GM21381 (cell line): Measurements from ENCODE around the gene ANGPTL8.

Source experiments
- ATAC-seq: cut with Tn5 transposase; IDR thresholded peaks from one replicate; pipeline ENCODE4 v1.9.1; 2021; ENCODE audit warnings: mild to moderate bottlenecking, moderate library complexity; ENCODE audit not compliant: unreplicated experiment

Gene ANGPTL8

DNA sequence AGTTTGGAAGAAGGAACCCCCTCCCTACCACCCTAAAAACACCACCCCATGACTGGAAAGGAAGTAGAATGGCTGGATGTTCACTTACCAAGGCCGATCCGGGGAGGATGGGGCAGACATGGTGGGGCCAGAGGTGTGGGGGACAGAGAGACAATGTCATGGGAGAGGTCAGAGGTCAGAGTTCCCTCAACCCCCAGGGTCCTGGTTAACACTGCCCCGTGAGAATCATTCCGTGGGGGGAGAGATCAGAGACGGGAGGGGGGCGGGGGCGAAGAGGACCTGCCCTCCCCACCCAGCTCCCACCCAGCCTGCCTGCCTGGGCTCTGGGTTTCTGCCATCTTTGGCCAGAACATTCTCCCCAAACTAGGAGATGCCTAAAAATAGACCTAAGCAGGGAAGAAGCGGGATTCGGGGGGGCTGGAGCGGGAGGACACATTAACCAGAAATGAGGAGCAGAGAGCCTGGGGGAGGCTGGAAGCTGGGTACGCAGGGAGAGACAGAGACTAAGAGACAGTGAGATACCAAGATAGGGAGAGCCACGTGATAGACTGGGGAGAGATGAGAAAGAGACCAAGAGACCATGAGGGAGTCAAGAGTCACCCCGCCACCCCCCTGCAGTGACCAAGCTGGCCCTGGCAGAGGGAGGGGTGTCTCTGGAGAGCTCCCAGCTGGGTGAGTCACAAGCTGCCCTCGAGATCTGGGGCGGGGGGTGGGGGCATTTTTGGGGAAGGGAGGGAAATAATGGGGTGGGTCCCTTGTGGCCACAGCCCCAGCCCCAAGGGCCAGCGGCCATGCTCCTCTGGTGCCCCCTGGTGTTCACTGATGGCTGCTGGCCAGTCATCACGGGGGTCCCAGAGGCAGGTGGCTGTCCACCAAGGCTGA is 36.0 kb upstream of the ANGPTL8 start:
- no peak for ATAC-seq

- ATAC-seq, result no peak
Observed at GRCh38 chr19:11204076-11204602, 35.3 kb upstream of the ANGPTL8 start.

DNA sequence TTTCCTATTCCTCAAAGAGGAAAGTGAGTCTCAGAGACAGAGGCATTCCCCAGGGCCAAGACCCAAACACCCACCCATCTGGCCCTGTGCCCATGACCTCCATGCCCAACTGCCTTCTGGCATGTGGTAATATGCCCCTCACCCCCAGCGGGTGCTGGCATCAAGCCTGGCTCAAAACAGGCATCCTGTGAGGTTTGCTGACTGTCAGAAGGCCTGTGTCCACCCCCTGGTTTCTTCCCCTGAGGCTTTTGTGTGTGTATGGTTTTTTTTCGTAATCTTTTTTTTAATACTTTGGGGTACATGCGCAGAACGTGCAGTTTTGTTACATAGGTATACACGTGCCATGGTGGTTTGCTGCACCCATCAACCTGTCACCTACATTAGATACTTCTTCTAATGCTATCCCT is 34.5 kb upstream of the ANGPTL8 start:
- no peak for ATAC-seq

GRCh38 chr19:11205939-11206570 is 33.4 kb upstream of the ANGPTL8 start:
- no peak for ATAC-seq

DNA sequence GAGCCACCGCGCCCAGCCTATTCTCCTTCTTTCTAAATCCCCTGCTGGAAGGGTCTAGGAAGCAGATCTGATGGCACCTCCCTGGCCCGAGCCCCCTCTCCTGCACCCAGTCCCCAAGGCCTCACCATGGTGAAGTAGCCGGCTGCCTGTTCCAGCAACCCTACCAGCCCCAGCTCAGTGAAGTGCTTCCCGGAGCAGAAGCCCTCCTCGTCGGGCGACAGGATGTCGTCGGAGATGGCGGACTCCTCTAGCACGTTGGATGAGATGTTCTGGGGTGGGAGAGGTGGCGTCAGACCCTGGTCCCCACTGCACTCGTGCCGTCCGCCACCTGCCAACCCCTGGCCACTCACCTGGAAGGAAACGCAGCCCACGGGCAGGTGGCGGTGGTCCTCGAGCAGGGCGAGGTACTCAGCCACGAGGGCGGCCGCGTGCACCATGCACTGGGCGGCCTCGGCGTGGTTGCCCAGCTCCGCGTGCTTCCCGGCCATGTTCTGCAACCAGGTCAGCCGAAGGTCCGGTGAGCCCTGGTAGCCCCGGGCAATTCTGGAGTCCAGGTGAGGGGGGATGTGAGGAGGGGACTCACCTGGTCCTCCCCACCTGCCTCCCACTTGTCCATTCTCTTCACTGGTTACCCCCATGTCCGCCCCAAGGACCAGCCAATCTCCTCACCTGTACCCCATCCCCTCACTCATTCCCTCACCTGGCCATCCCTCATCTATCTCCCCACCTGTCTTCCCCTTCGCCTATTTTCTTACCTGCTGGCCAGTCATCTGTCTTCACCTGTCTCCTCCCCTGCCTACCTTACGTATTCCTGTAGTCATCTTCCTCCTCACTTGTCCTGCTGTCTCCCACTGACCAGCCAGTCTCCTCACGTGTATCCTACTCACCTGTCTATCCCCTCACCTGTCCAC is 30.6 kb upstream of the ANGPTL8 start:
- ATAC-seq, result no peak

DNA sequence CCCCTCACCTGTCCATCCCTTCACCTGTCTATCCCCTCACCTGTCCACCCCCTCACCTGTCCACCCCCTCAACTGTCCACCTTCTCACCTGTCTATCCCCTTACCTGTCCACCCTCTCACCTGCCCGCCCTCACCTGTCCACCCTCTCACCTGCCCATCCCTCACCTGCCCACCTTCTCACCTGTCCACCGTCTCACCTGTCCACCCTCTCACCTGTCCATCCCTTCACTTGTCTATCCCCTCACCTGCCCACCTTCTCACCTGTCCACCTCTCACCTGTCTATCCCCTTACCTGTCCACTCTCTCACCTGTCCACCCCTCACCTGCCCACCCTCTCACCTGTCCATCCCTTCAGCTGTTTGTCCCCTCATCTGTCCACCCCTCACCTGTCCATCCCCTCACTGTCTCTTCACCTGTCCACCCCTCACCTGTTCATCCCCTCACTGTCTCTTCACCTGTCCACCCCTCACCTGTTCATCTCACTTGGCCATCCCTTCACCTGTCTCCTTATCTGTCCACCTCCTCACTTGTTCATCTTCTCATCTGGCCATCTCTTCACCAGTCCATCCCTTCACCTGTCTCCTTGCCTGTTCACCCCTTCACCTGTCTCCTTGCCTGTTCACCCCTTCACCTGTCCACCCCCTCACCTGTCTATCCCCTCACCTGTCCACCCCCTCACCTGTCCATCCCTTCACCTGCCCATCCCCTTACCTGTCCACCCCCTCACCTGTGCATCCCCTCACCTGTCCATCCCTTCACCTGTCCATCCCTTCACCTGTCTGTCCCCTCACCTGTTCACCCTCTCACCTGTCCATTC is 29.4 kb upstream of the ANGPTL8 start:
- ATAC-seq, result no peak

DNA sequence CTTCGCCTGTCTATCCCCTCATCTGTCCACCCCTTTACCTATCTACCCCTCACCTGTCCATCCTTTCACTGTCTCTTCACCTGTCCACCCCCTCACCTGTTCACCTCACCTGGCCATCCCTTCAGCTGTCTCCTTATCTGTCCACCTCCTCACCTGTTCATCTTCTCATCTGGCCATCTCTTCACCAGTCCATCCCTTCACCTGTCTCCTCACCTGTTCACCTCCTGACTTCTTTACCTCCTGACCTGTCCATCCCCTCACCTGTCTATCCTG is 28.8 kb upstream of the ANGPTL8 start:
- ATAC-seq, result no peak

- no peak for ATAC-seq
Observed at GRCh38 chr19:11214387-11214786, 25.0 kb upstream of the ANGPTL8 start.

DNA sequence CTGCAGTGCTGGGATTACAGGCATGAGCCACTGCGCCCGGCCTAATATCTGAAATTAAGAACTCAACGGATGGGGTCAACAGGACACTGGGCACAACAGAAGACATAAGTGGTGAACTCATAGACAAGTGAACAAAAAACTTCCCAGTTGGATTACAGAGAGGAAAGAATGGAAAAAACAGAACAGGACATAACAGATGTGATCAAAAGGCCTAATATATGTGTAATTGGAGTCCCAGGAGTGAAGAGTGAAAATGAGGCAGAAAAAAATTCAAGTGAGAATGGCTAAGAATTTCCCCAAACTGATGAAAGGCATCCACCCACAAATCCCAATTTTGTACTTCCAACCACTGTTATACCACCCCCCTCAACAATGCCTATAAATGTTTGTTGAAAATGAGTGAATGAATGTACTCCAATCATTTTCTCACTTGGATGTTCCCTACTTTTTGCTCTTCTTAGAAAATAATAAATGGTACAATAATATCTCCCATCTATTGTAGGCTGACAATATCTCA is 18.3 kb upstream of the ANGPTL8 start:
- no peak for ATAC-seq

DNA sequence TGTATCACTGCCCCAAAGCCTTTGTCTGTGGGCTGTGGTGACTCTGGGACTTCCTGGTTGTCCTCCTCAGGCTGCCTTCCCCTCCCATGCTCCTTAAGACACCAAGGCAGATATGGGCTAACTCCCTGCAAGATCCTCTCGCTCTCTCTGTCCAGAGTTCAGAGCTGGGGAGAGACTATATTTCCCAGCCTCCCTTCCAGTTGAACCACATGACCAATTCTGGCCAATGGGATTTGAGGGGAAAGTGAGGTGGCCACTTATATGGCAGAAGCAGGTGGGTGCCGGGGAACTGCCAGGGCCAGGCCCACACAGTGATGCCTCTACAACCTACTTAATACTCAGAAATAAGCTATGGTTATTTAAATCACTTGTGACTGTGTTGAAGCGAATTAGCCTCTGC is 16.2 kb upstream of the ANGPTL8 start:
- no peak for ATAC-seq

- no peak for ATAC-seq
Observed at GRCh38 chr19:11224429-11224828, 15.0 kb upstream of the ANGPTL8 start.

GRCh38 chr19:11225172-11225571 is 14.2 kb upstream of the ANGPTL8 start:
- no peak for ATAC-seq

DNA sequence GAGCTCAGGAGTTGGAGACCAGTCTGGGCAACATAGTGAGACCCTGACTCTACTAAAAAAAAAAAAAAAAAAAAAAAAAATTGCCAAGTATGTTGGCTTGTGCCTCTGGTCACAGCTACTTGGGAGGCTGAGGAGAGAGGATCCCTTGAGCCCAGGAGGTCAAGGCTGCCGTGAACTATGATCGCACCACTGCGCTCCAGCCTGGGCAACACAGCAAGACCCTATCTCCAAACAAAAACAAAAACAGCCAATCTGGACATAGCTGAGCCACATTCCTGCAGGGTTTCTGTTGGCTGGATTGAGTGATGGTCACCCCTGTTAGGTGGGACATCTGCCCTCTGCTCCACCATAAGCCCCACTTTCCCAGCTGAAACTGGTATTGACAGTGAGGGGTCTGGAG is 13.6 kb upstream of the ANGPTL8 start:
- ATAC-seq, result no peak

- ATAC-seq, result no peak
Observed at GRCh38 chr19:11226716-11227166, 12.7 kb upstream of the ANGPTL8 start.

- no peak for ATAC-seq
Observed at GRCh38 chr19:11227195-11227886, 12.1 kb upstream of the ANGPTL8 start.

DNA sequence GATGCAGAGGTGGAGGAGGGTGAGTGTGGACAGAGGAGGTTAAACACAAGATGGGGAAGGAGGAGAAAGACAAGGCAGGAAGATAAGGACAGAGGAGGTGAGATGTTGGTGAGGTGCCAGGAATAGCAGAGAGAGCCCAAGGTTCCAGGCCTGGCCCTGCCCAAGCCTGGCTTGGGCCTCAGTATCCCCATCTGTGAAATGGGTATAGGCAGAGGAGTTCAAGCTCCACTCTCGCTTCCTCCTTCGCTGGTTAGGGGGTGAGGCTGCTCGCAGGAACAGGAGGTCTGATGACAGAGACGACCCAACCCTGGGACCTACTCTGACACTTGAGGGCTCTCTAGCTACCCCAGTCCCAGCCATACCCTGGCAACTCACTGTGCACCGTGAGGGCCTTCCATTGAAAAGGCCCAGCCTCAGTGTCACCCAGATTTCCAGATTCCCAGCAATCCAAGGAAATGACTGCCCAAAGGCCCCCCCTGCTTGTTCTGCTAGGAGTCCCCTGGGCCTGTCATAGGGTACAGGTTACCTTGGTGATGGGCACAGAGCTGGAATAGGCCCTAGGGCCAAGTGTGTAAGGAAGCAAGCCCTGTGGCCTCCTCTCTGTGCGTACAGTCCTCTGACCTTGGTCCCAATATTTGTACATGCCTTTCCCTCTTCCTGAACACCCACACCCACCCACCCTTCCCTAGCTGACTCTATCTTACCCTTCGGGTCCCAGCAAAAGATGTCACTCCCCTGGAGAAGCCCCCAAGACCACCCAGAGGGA is 8.6 kb upstream of the ANGPTL8 start:
- no peak for ATAC-seq

- ATAC-seq, result no peak
Observed at GRCh38 chr19:11232555-11232954, 6.9 kb upstream of the ANGPTL8 start.

DNA sequence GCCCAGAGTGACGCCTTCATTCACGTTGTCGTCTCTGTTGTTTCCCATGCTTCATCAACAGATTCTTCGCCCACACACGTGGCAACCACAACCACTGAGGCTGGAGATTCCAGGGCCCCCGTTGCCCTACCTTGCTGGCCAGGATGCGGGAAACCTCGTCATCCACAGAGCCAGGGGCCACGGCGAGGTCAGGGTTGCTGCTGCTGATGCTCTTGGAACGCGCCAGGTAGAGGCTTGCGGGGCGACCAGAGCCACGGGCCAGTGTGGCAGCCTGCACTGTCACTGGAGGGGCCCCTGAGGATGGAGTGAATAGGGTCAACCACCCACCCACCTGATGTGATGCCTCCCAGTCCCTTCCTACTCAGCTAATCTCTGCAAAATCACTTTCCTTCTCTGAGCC is 6.3 kb upstream of the ANGPTL8 start:
- no peak for ATAC-seq

DNA sequence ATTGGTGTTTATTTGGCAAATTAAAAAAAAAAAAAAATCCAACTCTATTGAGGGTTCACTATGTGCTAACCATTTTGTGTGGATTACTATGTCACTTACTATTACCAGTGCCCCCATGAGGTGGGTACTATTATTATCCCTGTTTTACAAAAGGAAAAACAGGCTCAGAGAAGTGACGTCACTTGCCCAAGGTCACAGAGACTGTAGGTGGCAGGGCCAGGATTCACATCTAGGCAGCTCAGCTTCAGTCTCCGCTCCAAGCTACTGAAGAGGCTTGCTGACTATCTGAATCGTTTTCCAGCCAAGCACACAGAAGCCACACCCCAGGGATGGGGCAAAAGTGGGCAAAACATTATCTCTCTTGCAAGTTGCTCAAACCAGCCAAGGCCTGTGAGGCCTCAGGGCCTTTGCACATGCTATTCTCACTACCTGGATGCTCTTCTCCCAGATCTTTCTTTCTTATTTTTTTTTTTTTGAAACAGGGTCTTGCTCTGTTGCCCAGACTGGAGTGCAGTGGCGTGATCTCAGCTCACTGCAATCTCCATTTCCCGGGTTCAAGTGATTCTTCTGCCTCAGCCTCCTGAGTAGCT is 4.8 kb upstream of the ANGPTL8 start:
- ATAC-seq, result no peak
